Fibroblast of lung (primary cell): ENCODE results near the gene STK32C. TPM values are rescaled to one million over a fixed set of nuclear protein-coding genes. Genes with fewer than 3 reads are reported as not detected.
"Not testable (repeated sequence)": the region's sequence is repeated elsewhere in the genome, so short reads cannot be mapped to it uniquely, and the experiment has no call there.

ENCODE experiments used
- DNase-seq, 2 donors: peaks; one replicate each; pipeline versions ENCODE4 v3.0.0 to v3.0.0-alpha.2; 2010; ENCODE audit warnings: low read depth in 2 of 2
- H2AFZ ChIP-seq: 2 replicates; pipeline ENCODE4 v1.5.1; 2012; ENCODE audit warnings: low read length, control low read depth, inconsistent platforms
- H3K27ac ChIP-seq: 2 replicates; pipeline ENCODE4 v1.5.1; 2011; ENCODE audit warnings: low read length, control low read depth; ENCODE audit not compliant: insufficient read depth
- H3K27me3 ChIP-seq: 2 replicates; pipeline ENCODE4 v1.5.1; 2011; ENCODE audit warnings: mild to moderate bottlenecking, low read length; ENCODE audit not compliant: control insufficient read depth, insufficient read depth
- H3K36me3 ChIP-seq: 2 replicates; pipeline ENCODE4 v1.5.1; 2011; ENCODE audit warnings: low read length; ENCODE audit not compliant: control insufficient read depth, insufficient read depth
- H3K4me1 ChIP-seq: 2 replicates; pipeline ENCODE4 v1.5.1; 2011; ENCODE audit warnings: low read length; ENCODE audit not compliant: control insufficient read depth, insufficient read depth; ENCODE audit errors: extremely low read depth
- H3K4me2 ChIP-seq: 2 replicates; pipeline ENCODE4 v1.5.1; 2011; ENCODE audit warnings: low read length, control low read depth; ENCODE audit not compliant: insufficient read depth; ENCODE audit errors: extremely low read depth
- H3K4me3 ChIP-seq, 4 experiments: fragments of 200-600 bp in 1 of 4; sonication (generic) in 1 of 4; replicated peaks in 1 of 4; 2 replicates each; pipeline ENCODE4 v1.5.1; 2011 to 2016; ENCODE audit warnings: low read length in 4 of 4, low read depth in 3 of 4, mild to moderate bottlenecking in 3 of 4, control low read depth in 2 of 4, inconsistent platforms in 1 of 4, mixed read lengths in 1 of 4; ENCODE audit not compliant: insufficient read depth in 1 of 4; ENCODE audit errors: control extremely low read depth in 1 of 4
- H3K79me2 ChIP-seq: 2 replicates; pipeline ENCODE4 v1.5.1; 2012; ENCODE audit warnings: mild to moderate bottlenecking, low read length, inconsistent platforms; ENCODE audit not compliant: control insufficient read depth, insufficient read depth
- H3K9ac ChIP-seq: 2 replicates; pipeline ENCODE4 v1.5.1; 2011; ENCODE audit warnings: mild to moderate bottlenecking, low read length, control low read depth; ENCODE audit not compliant: insufficient read depth
- H3K9me3 ChIP-seq: 2 replicates; pipeline ENCODE4 v1.5.1; 2012; ENCODE audit warnings: low read depth, low read length; ENCODE audit not compliant: control insufficient read depth, insufficient read depth
- H4K20me1 ChIP-seq: 2 replicates; pipeline ENCODE4 v1.5.1; 2011; ENCODE audit warnings: low read length; ENCODE audit not compliant: control insufficient read depth, insufficient read depth; ENCODE audit errors: extremely low read depth
- CTCF ChIP-seq, 2 donors: IDR thresholded peaks in 1 of 2; conservative IDR thresholded peaks in 1 of 2; 1 replicate in 1 of 2; 2 replicates in 1 of 2; pipeline ENCODE4 v1.5.1; 2011 to 2012; ENCODE audit warnings: low read length in 2 of 2, control low read depth in 1 of 2, inconsistent platforms in 1 of 2, low read depth in 1 of 2, mild to moderate bottlenecking in 1 of 2
- EZH2 ChIP-seq: IDR thresholded peaks from 2 replicates; pipeline ENCODE4 v1.5.1; 2012; ENCODE audit warnings: low read length, control low read depth, mild to moderate bottlenecking; ENCODE audit errors: missing control alignments
- polyA plus RNA-seq, 2 donors: library from polyadenylated mRNA; depleted of rRNA in 1 of 2; stranded (reverse) in 1 of 2; unstranded in 1 of 2; fragments of >200 nt; gene quantifications; 2 replicates each; pipeline ENCODE4 v1.2.1, GENCODE V29; 2011 to 2012; ENCODE audit warnings: missing spikeins in 1 of 2
- total RNA-seq: library from RNA; depleted of rRNA; stranded (reverse); fragments of >200 nt; gene quantifications from 2 replicates; pipeline ENCODE4 v1.2.1, GENCODE V29; 2014

The STK32C gene
- total and polyA plus RNA-seq, 2 donors (not counting 1 experiment from before 2014, with no cell fraction given), result 4.4 to 21.5 TPM

- no peak overlapping the region for H3K4me3 ChIP-seq
- H2AFZ ChIP-seq, result no peak overlapping the region
- peaks cover 16% of the 10 kb centered on the region for H3K4me1 ChIP-seq
- DNase-seq, result no peak
- H4K20me1 ChIP-seq, result no peaks in the 10 kb centered on the region
- peaks cover 6% of the 10 kb centered on the region for H3K79me2 ChIP-seq
- peaks cover 6% of the 10 kb centered on the region for H3K36me3 ChIP-seq
- no peak overlapping the region for H3K27ac ChIP-seq
- H3K4me2 ChIP-seq, result no peak overlapping the region
- no peaks in the 10 kb centered on the region for H3K27me3 ChIP-seq
- TF ChIP-seq EZH2, result no peak
- no peak for TF ChIP-seq CTCF (conservative IDR thresholded peaks at IDR 0.05 in 1 of 2, IDR thresholded peaks at IDR 0.05 in 1 of 2; ENCODE audit: low read depth in 1 of 2, low read length in 2 of 2)
- H3K9me3 ChIP-seq, result no peaks in the 10 kb centered on the region
- H3K9ac ChIP-seq, result no peak overlapping the region
Measured at GRCh38 chr10:132321726-132322125, 14.0 kb upstream of the STK32C start.

- Histone ChIP-seq H4K20me1 (no peaks in the 10 kb centered on the region), H3K27ac (peak overlapping the region; percentile 78), H3K27me3 (no peaks in the 10 kb centered on the region), H3K9ac (peak overlapping the region; percentile 21), H3K4me1 (peaks cover 16% of the 10 kb centered on the region), H3K4me3 (no peak overlapping the region), H2AFZ (no peak overlapping the region), H3K4me2 (no peak overlapping the region), H3K36me3 (peaks cover 4% of the 10 kb centered on the region), H3K79me2 (peaks cover 1% of the 10 kb centered on the region), H3K9me3 (no peaks in the 10 kb centered on the region)
- DNase-seq, result no peak
- no peak for TF ChIP-seq CTCF (conservative IDR thresholded peaks at IDR 0.05 in 1 of 2, IDR thresholded peaks at IDR 0.05 in 1 of 2; ENCODE audit: low read depth in 1 of 2, low read length in 2 of 2)
- TF ChIP-seq EZH2, result no peak
Measured at GRCh38 chr10:132320654-132321469, 13.1 kb upstream of the STK32C start.

GRCh38 chr10:132319853-132320653, 12.3 kb upstream of the STK32C start:
- Histone ChIP-seq H3K27ac (peak overlapping the region; percentile 78), H3K36me3 (peaks cover 4% of the 10 kb centered on the region), H3K4me3 (no peak overlapping the region), H3K27me3 (no peaks in the 10 kb centered on the region), H3K9me3 (no peaks in the 10 kb centered on the region), H4K20me1 (no peaks in the 10 kb centered on the region), H3K4me1 (peaks cover 16% of the 10 kb centered on the region), H3K79me2 (no peaks in the 10 kb centered on the region), H3K9ac (peak overlapping the region; percentile 21), H3K4me2 (peak overlapping the region; percentile 19), H2AFZ (no peak overlapping the region)
- DNase-seq, result peak; percentile 88 to 90
- TF ChIP-seq EZH2 (no peak), CTCF (conservative IDR thresholded peaks at IDR 0.05 in 1 of 2, IDR thresholded peaks at IDR 0.05 in 1 of 2; ENCODE audit: low read depth in 1 of 2, low read length in 2 of 2) (no peak)

- not testable (repeated sequence) for H3K4me3 ChIP-seq, H3K36me3 ChIP-seq
Measured at GRCh38 chr10:132317477-132317876, 9.7 kb upstream of the STK32C start.

More at GRCh38 chr10:132317477-132317876, 9.7 kb upstream of the STK32C start:
- not testable (repeated sequence) for H3K4me2 ChIP-seq, DNase-seq, H2AFZ ChIP-seq, H3K27me3 ChIP-seq, H3K9ac ChIP-seq, H3K27ac ChIP-seq, H3K9me3 ChIP-seq, H4K20me1 ChIP-seq, H3K79me2 ChIP-seq
- peaks cover 14% of the 10 kb centered on the region for H3K4me1 ChIP-seq
